ENCODE measurements around the gene LDAF1. TPM values are rescaled to one million over a fixed set of nuclear protein-coding genes. Genes with fewer than 3 reads are reported as not detected.

Gene LDAF1
- total and polyA plus RNA-seq, 9 donors = 28.0 to 38.8 (median 31.7) TPM

DNA sequence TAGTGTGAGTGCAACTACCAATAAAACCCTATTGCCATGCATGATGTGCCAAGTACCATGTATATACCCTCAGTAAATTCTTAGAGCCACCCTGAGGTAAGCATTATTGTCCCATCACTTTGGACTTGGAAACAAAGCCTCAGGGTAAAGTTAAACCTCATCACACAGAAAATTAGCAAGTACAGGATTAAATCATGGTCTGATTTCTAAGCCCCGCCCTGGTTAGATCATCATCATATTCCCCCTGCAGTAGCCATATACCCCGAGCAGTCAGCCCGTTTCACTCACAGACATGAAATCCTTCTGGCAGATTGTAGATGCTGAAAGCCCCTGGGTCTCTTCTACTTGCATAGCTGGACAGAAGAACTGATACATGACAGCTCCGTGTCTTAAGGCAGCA is 48.1 kb downstream of the LDAF1 start:
- H3K4me3 ChIP-seq (ENCODE audit: low read length) = no peak overlapping the region
- WGBS (ENCODE audit: insufficient coverage) = 79% methylated on average over 4 of the region's 4 CpGs
- H3K27me3 ChIP-seq (ENCODE audit: control insufficient read depth, insufficient read depth, low read length) = peaks cover 4% of the 10 kb centered on the region
- H3K36me3 ChIP-seq (ENCODE audit: control insufficient read depth, insufficient read depth, low read length) = no peaks in the 10 kb centered on the region
- no peaks in the 10 kb centered on the region for H3K4me1 ChIP-seq (ENCODE audit: control insufficient read depth, insufficient read depth, low read length)
- no peak for DNase-seq
- no peak overlapping the region for H3K27ac ChIP-seq (ENCODE audit: low read length)
- no peaks in the 10 kb centered on the region for H3K9me3 ChIP-seq (replicated peaks; ENCODE audit: control insufficient read depth, low read depth, low read length)

DNA sequence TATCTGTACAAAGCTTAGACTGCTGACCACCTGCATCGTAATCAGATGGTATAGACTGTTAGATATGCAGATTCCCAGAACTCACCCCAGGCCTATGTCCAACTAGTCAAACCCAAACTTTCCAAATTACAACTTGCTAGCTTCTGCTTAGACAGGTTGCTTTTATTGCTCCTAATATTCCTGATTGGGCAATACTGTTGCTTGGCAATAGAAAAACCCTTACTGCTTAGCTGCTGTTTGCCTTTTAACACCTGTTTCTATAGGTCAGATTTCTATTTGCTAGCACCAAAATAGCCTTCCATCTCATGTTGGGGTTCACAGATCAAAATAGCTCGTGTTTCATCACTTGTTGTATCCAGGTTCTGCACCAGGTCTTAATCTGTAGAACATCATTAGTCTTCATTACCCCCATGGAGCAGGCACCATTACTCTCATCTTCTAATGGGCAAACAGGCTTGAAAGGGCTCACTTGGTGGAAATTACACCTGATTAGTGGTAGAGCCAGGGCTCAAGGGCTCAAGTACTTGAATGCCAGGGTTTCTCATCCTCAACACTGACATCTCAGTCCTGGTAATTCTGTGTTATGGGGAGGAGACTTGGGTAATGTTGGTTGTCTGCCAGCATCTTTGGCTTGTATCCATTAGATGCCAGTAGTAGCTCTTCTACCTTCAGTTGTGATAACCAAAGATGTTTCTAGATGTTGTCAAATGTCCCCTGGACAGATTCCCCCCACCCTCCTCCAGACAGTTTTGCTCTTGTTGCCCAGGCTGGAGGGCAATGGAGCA is 50.2 kb downstream of the LDAF1 start:
- Histone ChIP-seq H3K4me1 (ENCODE audit: control insufficient read depth, insufficient read depth, low read length) (no peaks in the 10 kb centered on the region), H3K36me3 (ENCODE audit: control insufficient read depth, insufficient read depth, low read length) (no peaks in the 10 kb centered on the region), H3K27ac (ENCODE audit: low read length) (no peak overlapping the region), H3K27me3 (ENCODE audit: control insufficient read depth, insufficient read depth, low read length) (peaks cover 4% of the 10 kb centered on the region), H3K4me3 (ENCODE audit: low read length) (no peak overlapping the region), H3K9me3 (replicated peaks; ENCODE audit: control insufficient read depth, low read depth, low read length) (no peaks in the 10 kb centered on the region)
- DNase-seq = no peak
- WGBS (ENCODE audit: insufficient coverage) = 29% methylated on average over 1 of the region's 2 CpGs

DNA sequence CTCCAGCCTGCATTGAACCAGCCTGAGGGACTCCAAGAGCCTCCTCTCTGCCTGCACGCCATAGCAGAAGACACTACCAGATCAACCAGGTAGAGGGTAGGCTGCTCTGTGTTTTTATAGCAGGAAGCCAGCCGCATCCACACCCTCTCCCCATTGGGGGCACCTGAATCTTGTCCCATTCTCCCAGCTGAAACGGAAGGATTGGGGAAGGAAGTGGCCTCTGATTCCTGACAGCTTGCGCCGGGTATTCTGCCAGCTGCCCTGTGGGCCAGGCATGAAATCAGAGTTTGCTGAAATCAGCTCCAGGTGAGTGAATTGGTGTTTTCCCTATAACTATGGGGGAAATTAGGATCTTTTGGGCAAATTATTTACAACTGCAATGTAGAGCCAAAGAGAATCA is 53.0 kb downstream of the LDAF1 start, which contains the start of gene ZP2:
Gene ZP2, minus strand, starts transcription at position 89 of the 400 bp plus-strand sequence. Its CDS starts 27 bp downstream, at position 62.
- Histone ChIP-seq H3K36me3 (ENCODE audit: control insufficient read depth, insufficient read depth, low read length) (no peaks in the 10 kb centered on the region), H3K27ac (ENCODE audit: low read length) (no peak within 1 kb of the TSS), H3K4me1 (ENCODE audit: control insufficient read depth, insufficient read depth, low read length) (no peaks in the 10 kb centered on the region), H3K27me3 (ENCODE audit: control insufficient read depth, insufficient read depth, low read length) (peaks cover 4% of the 10 kb centered on the region), H3K9me3 (replicated peaks; ENCODE audit: control insufficient read depth, low read depth, low read length) (no peaks in the 10 kb centered on the region), H3K4me3 (ENCODE audit: low read length) (no peak within 1 kb of the TSS)
- 40% methylated on average over 1 of the region's 5 CpGs for WGBS (ENCODE audit: insufficient coverage)
- DNase-seq = no peak

DNA sequence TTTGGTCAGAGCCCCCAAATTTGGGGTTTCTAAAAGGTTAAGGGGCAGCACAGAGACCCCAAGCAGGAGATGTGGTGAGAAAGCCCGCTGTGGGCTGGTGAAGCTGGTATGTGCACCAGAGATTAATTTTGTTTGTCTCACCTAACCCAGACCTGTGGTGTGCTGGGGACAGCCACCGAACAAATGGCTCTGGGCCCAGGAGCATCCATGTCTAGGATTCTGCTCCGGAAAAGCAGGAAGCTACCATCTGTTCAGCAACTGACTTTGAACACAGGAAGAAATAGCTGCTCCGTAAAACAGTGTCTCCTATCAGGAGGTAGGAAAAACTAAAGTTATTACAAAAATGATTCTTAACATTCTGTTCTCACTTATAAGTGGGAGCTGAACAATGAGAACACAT is 55.6 kb downstream of the LDAF1 start:
- Histone ChIP-seq H3K27me3 (ENCODE audit: control insufficient read depth, insufficient read depth, low read length) (peaks cover 4% of the 10 kb centered on the region), H3K4me1 (ENCODE audit: control insufficient read depth, insufficient read depth, low read length) (no peaks in the 10 kb centered on the region), H3K4me3 (ENCODE audit: low read length) (no peak overlapping the region), H3K9me3 (replicated peaks; ENCODE audit: control insufficient read depth, low read depth, low read length) (no peaks in the 10 kb centered on the region), H3K27ac (ENCODE audit: low read length) (no peak overlapping the region), H3K36me3 (ENCODE audit: control insufficient read depth, insufficient read depth, low read length) (no peaks in the 10 kb centered on the region)
- 59% methylated on average over 2 of the region's 4 CpGs for WGBS (ENCODE audit: insufficient coverage)
- DNase-seq = no peak

DNA sequence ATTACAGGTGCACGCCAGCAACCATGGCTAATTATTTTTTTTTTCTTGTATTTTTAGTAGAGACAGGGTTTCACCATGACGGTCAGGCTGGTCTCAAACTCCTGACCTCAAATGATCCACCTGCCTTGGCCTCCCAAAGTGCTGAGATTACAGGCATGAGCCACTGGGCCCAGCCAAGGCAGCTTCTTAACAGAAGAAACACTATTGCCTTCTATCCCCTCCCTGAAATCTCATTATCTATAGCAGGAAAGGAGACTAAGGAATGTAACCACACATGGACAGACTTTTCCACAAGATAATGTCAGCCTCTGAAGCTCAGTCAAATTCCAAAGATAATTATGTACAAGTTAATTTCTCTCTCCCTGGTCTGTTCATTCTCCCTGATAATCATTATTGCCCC is 58.6 kb downstream of the LDAF1 start:
- no peaks in the 10 kb centered on the region for H3K36me3 ChIP-seq (ENCODE audit: control insufficient read depth, insufficient read depth, low read length)
- no peaks in the 10 kb centered on the region for H3K9me3 ChIP-seq (replicated peaks; ENCODE audit: control insufficient read depth, low read depth, low read length)
- H3K27me3 ChIP-seq (ENCODE audit: control insufficient read depth, insufficient read depth, low read length) = peaks cover 3% of the 10 kb centered on the region
- no peak for DNase-seq
- no CpG with 5 or more reads among the region's 2 CpGs for WGBS (ENCODE audit: insufficient coverage)
- no peak overlapping the region for H3K4me3 ChIP-seq (ENCODE audit: low read length)
- no peaks in the 10 kb centered on the region for H3K4me1 ChIP-seq (ENCODE audit: control insufficient read depth, insufficient read depth, low read length)
- H3K27ac ChIP-seq (ENCODE audit: low read length) = no peak overlapping the region

DNA sequence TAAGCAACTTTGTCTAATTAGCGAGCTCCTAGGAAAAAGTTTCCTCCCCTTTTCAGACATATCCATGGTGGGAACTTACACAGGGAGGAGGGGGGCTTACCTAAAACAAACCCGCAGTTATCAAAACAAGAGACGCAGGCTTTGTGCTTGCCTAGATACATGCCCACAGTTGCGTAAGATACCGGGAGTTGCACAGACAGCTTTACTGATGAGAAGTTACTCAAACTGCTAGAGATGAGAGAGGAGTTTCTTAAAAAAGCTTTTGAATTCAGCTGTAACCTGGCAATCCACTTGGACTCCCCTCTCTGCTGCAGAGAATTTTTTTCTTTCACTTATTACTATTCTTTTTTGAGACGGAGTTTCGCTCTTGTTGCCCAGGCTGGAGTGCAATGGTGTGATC is 59.7 kb downstream of the LDAF1 start:
- H3K4me1 ChIP-seq (ENCODE audit: control insufficient read depth, insufficient read depth, low read length) = no peaks in the 10 kb centered on the region
- peaks cover 4% of the 10 kb centered on the region for H3K27me3 ChIP-seq (ENCODE audit: control insufficient read depth, insufficient read depth, low read length)
- no peak for DNase-seq
- H3K9me3 ChIP-seq (replicated peaks; ENCODE audit: control insufficient read depth, low read depth, low read length) = no peaks in the 10 kb centered on the region
- H3K27ac ChIP-seq (ENCODE audit: low read length) = no peak overlapping the region
- no peaks in the 10 kb centered on the region for H3K36me3 ChIP-seq (ENCODE audit: control insufficient read depth, insufficient read depth, low read length)
- H3K4me3 ChIP-seq (ENCODE audit: low read length) = no peak overlapping the region
- WGBS (ENCODE audit: insufficient coverage) = 67% methylated on average over 4 of the region's 7 CpGs

DNA sequence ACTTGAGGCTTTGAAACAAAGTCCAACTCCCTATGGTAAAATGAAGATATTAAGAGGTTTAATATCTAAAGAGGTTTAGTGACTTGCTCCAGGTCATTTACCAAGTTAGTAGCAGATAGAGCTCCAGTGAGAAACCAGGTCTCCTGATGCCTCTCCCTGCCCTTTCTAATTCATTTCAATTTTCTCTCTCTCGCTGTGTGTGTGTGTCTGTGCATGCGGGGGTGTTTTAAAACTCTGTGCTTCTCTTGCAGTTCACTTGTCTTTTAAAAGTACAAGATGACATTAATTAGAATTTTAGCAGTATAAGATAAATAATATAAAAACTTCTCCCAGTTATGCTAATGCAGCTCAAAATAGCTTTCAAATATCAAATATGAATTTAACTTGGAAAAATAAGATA is 61.1 kb downstream of the LDAF1 start:
- WGBS (ENCODE audit: insufficient coverage) = no CpG with 5 or more reads among the region's 2 CpGs
- Histone ChIP-seq H3K27me3 (ENCODE audit: control insufficient read depth, insufficient read depth, low read length) (peaks cover 7% of the 10 kb centered on the region), H3K4me1 (ENCODE audit: control insufficient read depth, insufficient read depth, low read length) (no peaks in the 10 kb centered on the region), H3K36me3 (ENCODE audit: control insufficient read depth, insufficient read depth, low read length) (no peaks in the 10 kb centered on the region), H3K27ac (ENCODE audit: low read length) (no peak overlapping the region), H3K4me3 (ENCODE audit: low read length) (no peak overlapping the region), H3K9me3 (replicated peaks; ENCODE audit: control insufficient read depth, low read depth, low read length) (no peaks in the 10 kb centered on the region)
- DNase-seq = no peak

DNA sequence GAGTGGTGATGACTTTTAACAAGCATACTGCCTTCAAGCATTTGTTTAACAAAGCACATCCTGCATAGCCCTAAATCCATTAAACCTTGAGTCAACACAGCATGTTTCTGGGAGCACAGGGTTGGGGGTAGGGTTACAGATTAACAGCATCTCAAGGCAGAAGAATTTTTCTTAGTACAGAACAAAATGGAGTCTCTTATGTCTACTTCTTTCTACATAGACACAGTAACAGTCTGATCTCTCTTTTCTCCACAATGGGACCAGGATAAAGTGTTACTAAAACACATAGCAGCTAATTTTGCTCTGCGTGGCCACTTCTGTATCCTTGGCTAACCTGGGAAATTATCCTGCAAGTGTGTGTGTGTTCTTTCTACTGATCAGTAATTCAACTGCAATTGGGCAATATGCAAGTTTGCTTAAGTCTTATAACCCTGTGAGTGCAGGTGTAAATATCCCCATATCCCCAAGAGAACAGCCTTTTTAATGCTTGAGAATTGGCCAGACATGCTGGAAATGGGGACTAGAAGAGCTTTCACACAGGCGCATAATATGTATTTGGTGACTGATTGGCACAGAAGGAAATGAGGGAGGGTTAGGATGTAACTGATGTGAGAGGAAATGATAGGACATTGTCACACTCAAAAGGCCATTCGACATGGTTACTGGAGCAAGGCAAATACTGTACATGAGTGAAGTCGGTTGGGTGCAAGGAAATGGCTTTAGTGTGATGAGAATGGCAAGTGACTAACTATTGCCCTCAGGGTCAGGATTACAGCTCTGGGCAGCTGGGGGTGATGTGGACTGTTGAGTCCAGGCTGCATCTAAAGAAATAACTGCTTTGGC is 64.2 kb downstream of the LDAF1 start:
- no peaks in the 10 kb centered on the region for H3K4me1 ChIP-seq (ENCODE audit: control insufficient read depth, insufficient read depth, low read length)
- no peak overlapping the region for H3K27ac ChIP-seq (ENCODE audit: low read length)
- no peaks in the 10 kb centered on the region for H3K36me3 ChIP-seq (ENCODE audit: control insufficient read depth, insufficient read depth, low read length)
- H3K9me3 ChIP-seq (replicated peaks; ENCODE audit: control insufficient read depth, low read depth, low read length) = no peaks in the 10 kb centered on the region
- peaks cover 7% of the 10 kb centered on the region for H3K27me3 ChIP-seq (ENCODE audit: control insufficient read depth, insufficient read depth, low read length)
- no peak for DNase-seq
- H3K4me3 ChIP-seq (ENCODE audit: low read length) = no peak overlapping the region
- 73% methylated on average over 3 of the region's 4 CpGs for WGBS (ENCODE audit: insufficient coverage)

DNA sequence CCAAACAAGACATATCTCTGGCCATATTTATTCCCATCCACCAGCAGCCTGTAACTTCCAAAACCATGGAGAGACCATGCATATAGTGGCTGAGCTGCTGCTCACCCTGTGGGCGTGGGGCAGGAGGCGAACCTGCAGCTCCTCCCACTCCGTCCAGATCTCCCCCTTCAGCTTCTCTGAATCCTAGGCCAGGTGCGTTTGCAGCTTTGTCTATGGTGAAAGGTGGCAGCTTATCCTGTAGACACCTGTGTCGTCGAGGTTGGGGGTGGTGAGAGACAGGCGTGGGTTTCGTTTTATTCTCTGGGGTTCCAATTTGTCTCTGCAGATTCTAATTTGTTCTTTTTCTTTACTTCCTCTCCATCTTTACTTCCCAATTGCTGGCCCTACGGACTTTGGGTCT is 65.3 kb downstream of the LDAF1 start:
- no peak overlapping the region for H3K27ac ChIP-seq (ENCODE audit: low read length)
- no peaks in the 10 kb centered on the region for H3K9me3 ChIP-seq (replicated peaks; ENCODE audit: control insufficient read depth, low read depth, low read length)
- DNase-seq = no peak
- H3K4me3 ChIP-seq (ENCODE audit: low read length) = no peak overlapping the region
- no peaks in the 10 kb centered on the region for H3K36me3 ChIP-seq (ENCODE audit: control insufficient read depth, insufficient read depth, low read length)
- 77% methylated on average over 3 of the region's 9 CpGs for WGBS (ENCODE audit: insufficient coverage)
- H3K27me3 ChIP-seq (ENCODE audit: control insufficient read depth, insufficient read depth, low read length) = peaks cover 7% of the 10 kb centered on the region
- no peaks in the 10 kb centered on the region for H3K4me1 ChIP-seq (ENCODE audit: control insufficient read depth, insufficient read depth, low read length)

DNA sequence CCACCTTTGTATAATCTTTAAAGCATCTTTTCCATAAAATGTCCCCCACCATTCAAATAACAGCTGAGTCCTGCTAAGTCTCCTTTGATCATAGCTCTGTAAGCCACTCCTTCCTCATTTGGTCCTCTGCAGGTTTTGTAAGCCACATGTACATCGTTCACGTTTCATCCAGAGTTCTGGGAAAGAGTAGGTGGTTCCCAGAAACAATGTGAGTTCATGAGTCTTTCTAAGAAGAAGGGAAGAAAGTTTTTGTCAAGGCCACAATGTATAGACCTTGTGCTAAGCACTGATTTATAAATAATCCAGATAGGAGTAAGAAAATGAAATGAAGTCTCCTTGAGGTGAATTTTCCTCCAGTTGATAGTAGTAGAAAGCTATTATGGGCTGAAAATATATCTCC is 66.3 kb downstream of the LDAF1 start:
- Histone ChIP-seq H3K4me1 (ENCODE audit: control insufficient read depth, insufficient read depth, low read length) (no peaks in the 10 kb centered on the region), H3K4me3 (ENCODE audit: low read length) (no peak overlapping the region), H3K36me3 (ENCODE audit: control insufficient read depth, insufficient read depth, low read length) (no peaks in the 10 kb centered on the region), H3K27ac (ENCODE audit: low read length) (no peak overlapping the region), H3K9me3 (replicated peaks; ENCODE audit: control insufficient read depth, low read depth, low read length) (no peaks in the 10 kb centered on the region), H3K27me3 (ENCODE audit: control insufficient read depth, insufficient read depth, low read length) (peaks cover 7% of the 10 kb centered on the region)
- WGBS (ENCODE audit: insufficient coverage) = no CpG with 5 or more reads among the region's 2 CpGs
- DNase-seq = no peak

Measured in muscle of leg (tissue), 11 donors.